Liver (tissue), 3 donors: Measurements from ENCODE around the gene CCIN.
"Not testable (repeated sequence)": the region's sequence is repeated elsewhere in the genome, so short reads cannot be mapped to it uniquely, and the experiment has no call there.

Experiments
- EGR1 ChIP-seq, 2 donors: IDR thresholded peaks; 2 replicates each; pipeline ENCODE4 v1.6.1; 2016 to 2018; ENCODE audit warnings: antibody characterized with exemption in 2 of 2, low read depth in 2 of 2
- GABPA ChIP-seq, 2 donors: IDR thresholded peaks in 1 of 2; conservative IDR thresholded peaks in 1 of 2; 2 replicates each; pipeline ENCODE4 v1.6.1; 2016; ENCODE audit warnings: antibody characterized with exemption in 2 of 2, mild to moderate bottlenecking in 1 of 2, moderate library complexity in 1 of 2
- HNF4G ChIP-seq: IDR thresholded peaks from 2 replicates; pipeline ENCODE4 v1.6.1; 2016; ENCODE audit warnings: antibody characterized with exemption
- JUND ChIP-seq, 2 donors: IDR thresholded peaks; 2 replicates each; pipeline ENCODE4 v1.6.1; 2016; ENCODE audit warnings: antibody characterized with exemption in 2 of 2
- RAD21 ChIP-seq, 2 donors: IDR thresholded peaks; 2 replicates each; pipeline ENCODE4 v1.6.1; 2016; ENCODE audit warnings: antibody characterized with exemption in 2 of 2, mild to moderate bottlenecking in 2 of 2
- RXRA ChIP-seq, 2 donors: IDR thresholded peaks; 2 replicates each; pipeline ENCODE4 v1.6.1; 2017 to 2018; ENCODE audit warnings: antibody characterized with exemption in 2 of 2, mild to moderate bottlenecking in 1 of 2
- SP1 ChIP-seq: IDR thresholded peaks from 2 replicates; pipeline ENCODE4 v1.6.1; 2018; ENCODE audit warnings: antibody characterized with exemption, mild to moderate bottlenecking
- TAF1 ChIP-seq: conservative IDR thresholded peaks from 2 replicates; pipeline ENCODE4 v1.6.1; 2016; ENCODE audit warnings: antibody characterized with exemption, mild to moderate bottlenecking
- YY1 ChIP-seq: IDR thresholded peaks from 2 replicates; pipeline ENCODE4 v1.6.1; 2016; ENCODE audit warnings: antibody characterized with exemption, mild to moderate bottlenecking
- TF ChIP-seq, protein P1 (sequence below): fragments of 150-350 bp; IDR thresholded peaks from 2 replicates; pipeline ENCODE4 v1.5.1; 2017; ENCODE audit warnings: improper control_type of control experiment, low read depth, low read length; ENCODE audit not compliant: missing input control
- TF ChIP-seq, protein P2 (sequence below): IDR thresholded peaks from 2 replicates; pipeline ENCODE4 v1.6.1; 2016; ENCODE audit warnings: antibody characterized with exemption, mild to moderate bottlenecking
- TF ChIP-seq, protein P3 (sequence below): IDR thresholded peaks from 2 replicates; pipeline ENCODE4 v1.6.1; 2016; ENCODE audit warnings: antibody characterized with exemption
- TF ChIP-seq, protein P4 (sequence below): IDR thresholded peaks from 2 replicates; pipeline ENCODE4 v1.6.1; 2016; ENCODE audit warnings: antibody characterized with exemption
- TF ChIP-seq, protein P5 (sequence below): IDR thresholded peaks from 2 replicates; pipeline ENCODE4 v1.6.1; 2016; ENCODE audit warnings: antibody characterized with exemption
- donor health status: healthy.
- donor health status: healthy.

DNA sequence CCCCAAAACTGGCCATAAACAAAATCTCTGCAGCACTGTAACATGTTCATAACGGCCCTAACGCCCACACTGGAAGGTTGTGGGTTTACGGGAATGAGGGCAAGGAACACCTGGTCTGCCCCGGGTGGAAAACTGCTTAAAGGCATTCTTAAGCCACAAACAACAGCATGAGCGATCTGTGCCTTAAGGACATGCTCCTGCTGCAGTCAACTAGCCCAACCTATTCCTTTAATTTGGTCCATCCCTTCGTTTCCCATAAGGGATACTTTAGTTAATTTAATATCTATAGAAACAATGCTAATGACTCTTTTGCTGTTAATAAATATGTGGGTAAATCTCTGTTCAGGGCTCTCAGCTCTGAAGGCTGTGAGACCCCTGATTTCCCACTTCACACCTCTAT is 11.1 kb downstream of the CCIN start:
- TF ChIP-seq, protein P1, sequence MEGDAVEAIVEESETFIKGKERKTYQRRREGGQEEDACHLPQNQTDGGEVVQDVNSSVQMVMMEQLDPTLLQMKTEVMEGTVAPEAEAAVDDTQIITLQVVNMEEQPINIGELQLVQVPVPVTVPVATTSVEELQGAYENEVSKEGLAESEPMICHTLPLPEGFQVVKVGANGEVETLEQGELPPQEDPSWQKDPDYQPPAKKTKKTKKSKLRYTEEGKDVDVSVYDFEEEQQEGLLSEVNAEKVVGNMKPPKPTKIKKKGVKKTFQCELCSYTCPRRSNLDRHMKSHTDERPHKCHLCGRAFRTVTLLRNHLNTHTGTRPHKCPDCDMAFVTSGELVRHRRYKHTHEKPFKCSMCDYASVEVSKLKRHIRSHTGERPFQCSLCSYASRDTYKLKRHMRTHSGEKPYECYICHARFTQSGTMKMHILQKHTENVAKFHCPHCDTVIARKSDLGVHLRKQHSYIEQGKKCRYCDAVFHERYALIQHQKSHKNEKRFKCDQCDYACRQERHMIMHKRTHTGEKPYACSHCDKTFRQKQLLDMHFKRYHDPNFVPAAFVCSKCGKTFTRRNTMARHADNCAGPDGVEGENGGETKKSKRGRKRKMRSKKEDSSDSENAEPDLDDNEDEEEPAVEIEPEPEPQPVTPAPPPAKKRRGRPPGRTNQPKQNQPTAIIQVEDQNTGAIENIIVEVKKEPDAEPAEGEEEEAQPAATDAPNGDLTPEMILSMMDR: not testable (repeated sequence)
- TF ChIP-seq JUND (IDR thresholded peaks at IDR 0.05); RXRA (IDR thresholded peaks at IDR 0.05); SP1; TAF1; HNF4G; YY1; RAD21 (IDR thresholded peaks at IDR 0.05); EGR1 (IDR thresholded peaks at IDR 0.05; ENCODE audit: low read depth in 2 of 2); GABPA (IDR thresholded peaks at IDR 0.05 in 1 of 2, conservative IDR thresholded peaks at IDR 0.05 in 1 of 2): not testable (repeated sequence)
- TF ChIP-seq, protein P2, sequence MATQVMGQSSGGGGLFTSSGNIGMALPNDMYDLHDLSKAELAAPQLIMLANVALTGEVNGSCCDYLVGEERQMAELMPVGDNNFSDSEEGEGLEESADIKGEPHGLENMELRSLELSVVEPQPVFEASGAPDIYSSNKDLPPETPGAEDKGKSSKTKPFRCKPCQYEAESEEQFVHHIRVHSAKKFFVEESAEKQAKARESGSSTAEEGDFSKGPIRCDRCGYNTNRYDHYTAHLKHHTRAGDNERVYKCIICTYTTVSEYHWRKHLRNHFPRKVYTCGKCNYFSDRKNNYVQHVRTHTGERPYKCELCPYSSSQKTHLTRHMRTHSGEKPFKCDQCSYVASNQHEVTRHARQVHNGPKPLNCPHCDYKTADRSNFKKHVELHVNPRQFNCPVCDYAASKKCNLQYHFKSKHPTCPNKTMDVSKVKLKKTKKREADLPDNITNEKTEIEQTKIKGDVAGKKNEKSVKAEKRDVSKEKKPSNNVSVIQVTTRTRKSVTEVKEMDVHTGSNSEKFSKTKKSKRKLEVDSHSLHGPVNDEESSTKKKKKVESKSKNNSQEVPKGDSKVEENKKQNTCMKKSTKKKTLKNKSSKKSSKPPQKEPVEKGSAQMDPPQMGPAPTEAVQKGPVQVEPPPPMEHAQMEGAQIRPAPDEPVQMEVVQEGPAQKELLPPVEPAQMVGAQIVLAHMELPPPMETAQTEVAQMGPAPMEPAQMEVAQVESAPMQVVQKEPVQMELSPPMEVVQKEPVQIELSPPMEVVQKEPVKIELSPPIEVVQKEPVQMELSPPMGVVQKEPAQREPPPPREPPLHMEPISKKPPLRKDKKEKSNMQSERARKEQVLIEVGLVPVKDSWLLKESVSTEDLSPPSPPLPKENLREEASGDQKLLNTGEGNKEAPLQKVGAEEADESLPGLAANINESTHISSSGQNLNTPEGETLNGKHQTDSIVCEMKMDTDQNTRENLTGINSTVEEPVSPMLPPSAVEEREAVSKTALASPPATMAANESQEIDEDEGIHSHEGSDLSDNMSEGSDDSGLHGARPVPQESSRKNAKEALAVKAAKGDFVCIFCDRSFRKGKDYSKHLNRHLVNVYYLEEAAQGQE: not testable (repeated sequence)
- TF ChIP-seq, protein P3, sequence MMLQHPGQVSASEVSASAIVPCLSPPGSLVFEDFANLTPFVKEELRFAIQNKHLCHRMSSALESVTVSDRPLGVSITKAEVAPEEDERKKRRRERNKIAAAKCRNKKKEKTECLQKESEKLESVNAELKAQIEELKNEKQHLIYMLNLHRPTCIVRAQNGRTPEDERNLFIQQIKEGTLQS: not testable (repeated sequence)
- TF ChIP-seq, protein P4, sequence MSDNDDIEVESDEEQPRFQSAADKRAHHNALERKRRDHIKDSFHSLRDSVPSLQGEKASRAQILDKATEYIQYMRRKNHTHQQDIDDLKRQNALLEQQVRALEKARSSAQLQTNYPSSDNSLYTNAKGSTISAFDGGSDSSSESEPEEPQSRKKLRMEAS: not testable (repeated sequence)
- TF ChIP-seq, protein P5, sequence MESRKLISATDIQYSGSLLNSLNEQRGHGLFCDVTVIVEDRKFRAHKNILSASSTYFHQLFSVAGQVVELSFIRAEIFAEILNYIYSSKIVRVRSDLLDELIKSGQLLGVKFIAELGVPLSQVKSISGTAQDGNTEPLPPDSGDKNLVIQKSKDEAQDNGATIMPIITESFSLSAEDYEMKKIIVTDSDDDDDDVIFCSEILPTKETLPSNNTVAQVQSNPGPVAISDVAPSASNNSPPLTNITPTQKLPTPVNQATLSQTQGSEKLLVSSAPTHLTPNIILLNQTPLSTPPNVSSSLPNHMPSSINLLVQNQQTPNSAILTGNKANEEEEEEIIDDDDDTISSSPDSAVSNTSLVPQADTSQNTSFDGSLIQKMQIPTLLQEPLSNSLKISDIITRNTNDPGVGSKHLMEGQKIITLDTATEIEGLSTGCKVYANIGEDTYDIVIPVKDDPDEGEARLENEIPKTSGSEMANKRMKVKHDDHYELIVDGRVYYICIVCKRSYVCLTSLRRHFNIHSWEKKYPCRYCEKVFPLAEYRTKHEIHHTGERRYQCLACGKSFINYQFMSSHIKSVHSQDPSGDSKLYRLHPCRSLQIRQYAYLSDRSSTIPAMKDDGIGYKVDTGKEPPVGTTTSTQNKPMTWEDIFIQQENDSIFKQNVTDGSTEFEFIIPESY: not testable (repeated sequence)
